SK-N-MC (cell line): Measurements from ENCODE around the gene C10orf67.

ENCODE experiments used
- EZH2 ChIP-seq: fragments of 200-600 bp; sonication (generic); IDR thresholded peaks from one replicate; pipeline ENCODE4 v1.6.1; 2017; ENCODE audit warnings: antibody characterized with exemption
- FOXP2 ChIP-seq: optimal IDR thresholded peaks from 2 replicates; pipeline ENCODE3; 2011; ENCODE audit warnings: mild to moderate bottlenecking, moderate library complexity; ENCODE audit not compliant: insufficient read depth; ENCODE audit errors: extremely low read length, control extremely low read depth
- POLR2AphosphoS5 ChIP-seq: IDR thresholded peaks from 2 replicates; pipeline ENCODE4 v1.6.1; 2012; ENCODE audit warnings: mild to moderate bottlenecking, low read depth, low read length, borderline replicate concordance

- TF ChIP-seq POLR2AphosphoS5 (no peak), EZH2 (no peak), FOXP2 (no peak)
Measured at GRCh38 chr10:23351926-23352519, 7.4 kb upstream of the C10orf67 start.
